Measurements from ENCODE around the gene C10orf143. TPM values are rescaled to one million over a fixed set of nuclear protein-coding genes. Genes with fewer than 3 reads are reported as not detected.

The C10orf143 gene
- total and polyA plus RNA-seq, 2 of the 8 experiments (the other 6 are each of a cell fraction or from before 2014, with no cell fraction given) = 1.6 to 2.0 TPM

GRCh38 chr10:130047336-130047735, 63.3 kb downstream of the C10orf143 start (continued):
- TF ChIP-seq CHD7 (IDR thresholded peaks at IDR 0.05; ENCODE audit: insufficient replicate concordance, low read length) = no peak

Data from H1 (cell line).